HG03045 (cell line): ENCODE data around the gene CSGALNACT2.

ENCODE experiments used
- ATAC-seq: cut with Tn5 transposase; IDR thresholded peaks from one replicate; pipeline ENCODE4 v1.9.1; 2021; ENCODE audit warnings: mild to moderate bottlenecking, moderate library complexity; ENCODE audit not compliant: unreplicated experiment

CSGALNACT2 gene

DNA sequence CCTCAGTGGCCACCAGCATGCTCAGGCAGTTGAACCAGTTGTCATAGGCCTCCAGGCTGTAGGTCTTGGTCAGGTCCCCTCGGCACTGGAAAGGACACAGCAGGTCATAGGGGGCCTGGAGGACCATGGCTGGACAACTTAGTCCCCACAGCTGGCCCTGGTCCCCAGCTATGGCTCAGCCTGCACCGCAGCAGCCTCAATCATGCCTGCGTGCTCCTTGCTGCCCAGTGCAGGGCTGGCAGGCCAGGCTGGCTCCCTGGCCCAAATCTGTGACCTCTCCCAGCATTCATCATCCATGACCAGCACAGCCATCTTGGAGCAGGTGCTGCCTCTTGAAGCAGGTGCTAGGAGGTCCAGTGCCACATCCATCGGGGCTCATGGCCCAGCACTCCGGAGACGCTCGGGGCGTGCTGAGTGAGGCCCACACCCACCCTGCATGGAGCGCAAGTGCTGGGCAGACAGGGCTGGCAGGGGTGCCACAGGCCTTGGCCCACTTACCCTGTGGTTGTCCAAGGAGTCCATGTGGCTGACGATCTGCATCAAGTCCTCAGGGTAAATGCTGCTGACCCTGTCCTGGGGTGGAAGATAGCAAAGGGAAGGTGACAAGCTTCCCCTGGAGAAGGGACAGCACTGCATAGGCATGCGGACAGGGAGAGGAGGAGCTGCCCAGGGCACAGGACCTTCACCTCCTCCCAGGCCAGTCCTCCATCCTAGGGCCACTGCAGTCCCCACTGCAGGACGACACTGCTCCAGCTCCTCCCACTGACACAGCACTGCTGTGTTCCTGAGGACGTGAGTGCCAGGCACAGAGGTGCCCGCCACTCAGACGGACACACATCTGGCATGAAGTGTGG is 61.7 kb downstream of the CSGALNACT2 start:
- ATAC-seq = no peak

DNA sequence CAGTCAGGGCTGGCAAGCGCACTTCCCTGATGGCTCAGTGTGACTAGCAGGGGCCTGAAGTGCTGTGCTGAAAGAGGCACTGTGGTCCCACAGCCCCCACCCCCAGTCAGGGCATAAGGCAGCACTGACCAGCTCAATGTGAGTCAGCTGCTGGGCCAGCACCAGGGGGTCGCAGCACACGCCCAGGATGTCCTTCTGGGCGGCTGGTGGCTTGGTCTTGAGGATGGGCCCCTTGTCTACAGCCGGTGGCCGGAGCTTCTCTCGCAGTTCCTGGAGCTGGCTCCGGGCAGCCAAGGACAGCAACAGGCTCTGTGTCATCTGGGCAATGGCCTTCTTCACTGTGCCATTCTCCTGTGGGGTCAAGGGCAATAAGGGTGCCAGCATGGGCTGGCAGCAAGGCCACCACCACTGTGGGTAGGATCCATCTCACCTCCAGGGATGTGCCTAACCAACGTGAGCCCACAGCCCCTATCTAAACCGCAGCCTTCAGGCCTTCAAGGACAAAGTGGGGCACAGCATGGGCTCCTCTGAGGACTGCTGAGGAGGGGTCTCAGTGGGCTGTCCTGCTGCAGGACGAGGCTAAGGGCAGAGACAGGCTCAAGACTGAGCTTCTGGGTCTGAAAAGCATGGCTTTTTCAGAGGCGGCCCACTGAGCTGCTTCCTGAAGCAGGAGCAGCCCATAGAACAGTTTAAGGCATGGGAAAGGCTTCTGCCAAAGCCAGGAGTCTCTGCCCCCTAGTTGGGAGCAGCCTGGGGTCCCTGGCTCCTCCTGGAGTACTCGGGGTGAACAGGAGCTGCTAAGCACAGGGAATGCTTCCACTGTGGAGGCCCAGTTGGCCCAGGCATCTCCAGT is 62.5 kb downstream of the CSGALNACT2 start:
- ATAC-seq = no peak

DNA sequence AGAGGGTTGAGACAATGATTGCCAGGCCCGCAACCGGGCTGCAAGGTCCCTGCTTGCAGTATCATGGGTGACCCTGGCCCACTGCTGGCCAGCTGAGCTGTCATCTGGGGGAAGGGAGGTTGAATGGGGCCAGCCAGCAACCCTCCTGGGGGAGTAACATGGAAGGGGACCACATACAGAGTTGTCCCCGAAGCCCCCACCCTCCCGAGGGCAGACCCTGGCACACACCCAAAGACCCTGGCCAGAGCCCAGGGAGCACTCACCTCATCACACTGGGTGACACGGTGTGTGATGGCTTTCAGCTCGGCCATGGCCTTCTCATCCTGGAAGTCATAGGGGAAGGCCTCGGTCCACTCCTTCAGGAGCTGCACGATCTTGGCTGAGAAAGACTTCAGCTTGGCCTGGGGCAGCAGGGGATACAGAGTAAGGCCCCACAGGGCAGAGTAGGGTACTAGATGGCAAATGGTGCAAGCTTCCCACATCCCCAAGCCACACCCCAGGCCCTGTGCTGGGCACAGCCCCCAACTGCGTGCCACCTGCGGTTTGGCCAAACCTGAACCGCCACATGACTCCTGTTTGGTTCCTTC is 63.4 kb downstream of the CSGALNACT2 start:
- no peak for ATAC-seq

DNA sequence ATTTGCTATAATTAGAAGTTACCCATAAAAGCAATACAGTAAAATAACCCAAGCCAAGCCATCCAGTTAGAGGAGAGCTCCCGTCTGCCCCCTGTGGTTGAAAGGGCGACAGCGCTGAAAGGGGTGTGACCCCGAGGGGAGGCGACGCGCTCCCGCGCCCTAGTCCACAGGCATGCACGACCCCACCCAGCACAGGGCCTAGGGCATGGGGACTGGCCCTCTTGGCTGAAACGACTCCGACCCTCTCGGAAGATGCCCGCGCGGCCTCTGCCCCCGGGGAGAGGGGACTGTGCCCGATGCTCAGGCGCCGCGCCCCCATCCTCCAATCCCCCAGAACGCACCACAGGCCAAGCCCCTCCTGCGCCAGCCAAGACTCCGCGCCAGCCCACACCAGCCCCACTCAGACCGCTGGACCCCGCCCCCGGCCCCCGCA is 64.0 kb downstream of the CSGALNACT2 start:
- peak; percentile 39 for ATAC-seq

DNA sequence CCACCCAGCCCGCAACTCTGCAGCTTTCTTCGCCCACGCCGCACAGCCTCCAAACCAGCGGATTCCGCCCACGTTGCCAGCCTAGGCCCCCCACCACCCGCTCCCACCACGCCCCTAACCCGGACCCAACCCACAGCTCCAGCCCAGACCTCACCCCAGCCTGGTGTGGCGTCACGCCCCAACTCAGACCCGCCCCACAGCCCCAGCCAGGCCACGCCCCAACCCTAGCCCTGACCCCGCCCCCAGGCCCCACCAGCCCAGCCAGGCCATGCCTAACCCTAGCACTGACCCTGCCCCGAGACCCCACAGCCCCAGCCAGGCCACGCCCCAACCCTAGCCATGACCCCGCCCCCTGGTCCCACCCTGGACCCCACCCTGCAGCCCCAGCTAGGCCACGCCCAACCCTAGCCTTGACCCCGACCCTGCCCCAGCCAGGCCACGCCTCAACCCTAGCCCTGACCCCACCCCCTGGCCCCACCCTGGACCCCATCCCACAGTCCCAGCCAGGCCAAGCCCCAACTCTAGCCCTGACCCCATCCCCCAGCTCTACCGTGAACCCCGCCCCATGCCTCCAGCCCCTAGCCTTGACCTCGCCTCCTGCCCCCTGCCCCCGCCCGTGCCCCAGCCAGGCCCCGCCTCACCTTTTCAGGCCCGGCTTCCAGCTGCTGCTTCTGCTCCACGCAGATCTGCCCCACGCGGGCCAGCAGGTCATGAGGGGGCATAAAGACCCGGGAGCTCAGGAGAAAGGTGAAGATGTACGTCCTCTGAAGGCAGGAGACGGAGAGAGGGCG is 64.6 kb downstream of the CSGALNACT2 start:
- peak; percentile 39 for ATAC-seq

DNA sequence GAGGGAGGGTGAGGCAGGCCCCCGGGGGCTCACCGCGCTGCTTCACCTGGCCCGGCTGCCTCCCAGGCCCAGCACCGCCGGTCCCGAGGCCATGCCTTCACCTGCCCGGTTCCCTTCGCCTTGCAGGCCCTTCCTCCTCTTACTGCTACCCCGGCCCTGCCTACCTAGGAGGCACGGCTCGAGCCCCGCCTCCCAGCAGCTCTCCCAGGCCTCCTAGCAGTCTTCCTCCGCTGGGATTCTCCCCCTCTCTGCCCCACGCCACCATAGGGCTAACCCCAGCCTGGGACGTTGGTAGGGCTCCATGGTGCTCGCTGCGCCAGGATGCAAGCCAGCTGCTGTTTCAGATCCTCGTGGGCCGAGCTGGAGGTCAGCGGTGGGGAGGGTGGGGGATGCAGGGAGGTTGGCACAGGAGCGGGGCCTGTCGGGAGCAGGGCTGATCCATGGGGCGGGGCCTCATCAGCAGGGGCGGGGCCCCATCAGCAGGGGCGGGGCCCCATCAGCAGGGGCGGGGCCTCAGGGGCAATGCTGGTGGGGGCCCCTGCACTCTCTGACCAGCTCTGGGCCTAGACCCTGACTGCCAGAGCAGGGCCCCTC is 65.3 kb downstream of the CSGALNACT2 start:
- ATAC-seq = peak; percentile 43

DNA sequence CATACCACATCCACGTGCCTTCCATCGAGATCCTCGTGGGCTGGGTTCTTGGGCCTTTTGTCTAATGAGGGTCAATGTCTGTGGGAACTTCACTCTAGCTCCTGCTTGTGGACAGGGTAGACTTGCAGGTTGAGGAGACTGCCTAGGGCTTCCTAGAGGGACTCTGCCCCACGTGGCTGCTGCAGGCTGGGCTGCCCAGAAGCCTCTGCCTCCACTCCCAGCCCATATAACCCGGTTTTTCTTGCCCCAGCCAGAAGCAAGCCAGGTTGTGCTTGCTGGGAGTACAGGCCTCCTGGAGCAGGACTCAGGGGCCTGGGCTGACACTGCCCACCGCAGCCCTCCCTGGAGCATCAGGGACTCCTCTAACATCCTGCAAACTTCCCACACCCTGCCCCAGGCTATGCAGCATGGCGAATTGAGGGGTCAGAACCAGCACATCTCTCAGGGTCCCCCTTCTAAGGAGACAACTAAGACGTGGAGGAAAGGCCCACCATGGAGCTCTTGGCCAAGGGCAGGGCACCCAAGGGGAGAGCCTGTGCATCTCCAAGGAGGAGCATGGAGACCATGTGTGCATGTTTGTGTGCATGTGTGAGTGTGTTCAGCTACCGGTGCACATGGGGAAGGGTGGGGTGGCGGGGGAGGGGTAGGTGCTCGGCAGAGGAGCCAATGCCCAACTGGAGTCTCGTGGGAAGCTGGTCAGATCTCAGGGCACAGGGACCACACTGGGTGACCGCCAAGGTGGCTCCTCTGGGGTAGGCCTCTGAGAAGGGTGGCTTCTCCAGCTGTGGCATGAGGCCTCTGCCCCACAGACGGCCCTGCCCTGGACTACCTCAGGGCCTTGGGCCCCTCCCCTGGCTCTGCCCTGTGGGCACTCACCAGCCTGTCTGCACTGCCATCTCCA is 66.0 kb downstream of the CSGALNACT2 start:
- peak; percentile 5 for ATAC-seq

DNA sequence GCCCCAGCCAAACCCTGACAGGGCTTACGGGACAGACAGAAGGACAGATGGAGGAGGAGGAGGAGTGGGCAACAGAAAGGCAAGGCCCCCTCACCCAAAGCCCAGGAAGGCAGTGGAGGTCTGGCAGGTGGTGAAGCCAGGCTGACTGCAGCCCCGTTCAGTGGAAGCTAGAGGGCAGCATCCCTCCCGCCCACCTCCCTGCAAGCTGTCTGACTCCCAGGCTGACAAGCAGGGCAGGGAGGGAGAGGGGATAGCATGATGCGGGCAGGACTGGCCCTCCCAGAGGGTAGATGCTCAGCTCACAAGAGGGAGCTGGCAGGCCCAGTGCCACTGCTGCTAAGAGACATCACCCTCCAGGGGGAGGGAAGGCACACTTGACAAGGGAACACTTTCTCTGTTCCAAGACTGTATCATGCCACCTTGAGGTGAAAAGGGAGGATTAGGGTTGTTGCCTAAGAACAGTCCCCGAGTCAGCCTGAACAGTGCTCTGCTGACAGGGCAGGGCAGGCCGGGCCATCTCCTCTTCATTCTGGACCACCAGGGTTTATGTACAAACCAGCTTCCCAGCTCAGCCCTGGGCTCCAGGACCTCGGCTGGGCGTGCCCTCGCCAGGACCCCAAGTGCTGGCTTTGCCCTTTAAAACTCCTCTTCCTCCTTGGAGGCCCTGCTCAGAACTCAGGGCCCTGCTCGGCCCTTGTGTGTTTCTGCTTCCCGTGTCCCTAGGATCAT is 66.9 kb downstream of the CSGALNACT2 start:
- ATAC-seq = peak; percentile 37

DNA sequence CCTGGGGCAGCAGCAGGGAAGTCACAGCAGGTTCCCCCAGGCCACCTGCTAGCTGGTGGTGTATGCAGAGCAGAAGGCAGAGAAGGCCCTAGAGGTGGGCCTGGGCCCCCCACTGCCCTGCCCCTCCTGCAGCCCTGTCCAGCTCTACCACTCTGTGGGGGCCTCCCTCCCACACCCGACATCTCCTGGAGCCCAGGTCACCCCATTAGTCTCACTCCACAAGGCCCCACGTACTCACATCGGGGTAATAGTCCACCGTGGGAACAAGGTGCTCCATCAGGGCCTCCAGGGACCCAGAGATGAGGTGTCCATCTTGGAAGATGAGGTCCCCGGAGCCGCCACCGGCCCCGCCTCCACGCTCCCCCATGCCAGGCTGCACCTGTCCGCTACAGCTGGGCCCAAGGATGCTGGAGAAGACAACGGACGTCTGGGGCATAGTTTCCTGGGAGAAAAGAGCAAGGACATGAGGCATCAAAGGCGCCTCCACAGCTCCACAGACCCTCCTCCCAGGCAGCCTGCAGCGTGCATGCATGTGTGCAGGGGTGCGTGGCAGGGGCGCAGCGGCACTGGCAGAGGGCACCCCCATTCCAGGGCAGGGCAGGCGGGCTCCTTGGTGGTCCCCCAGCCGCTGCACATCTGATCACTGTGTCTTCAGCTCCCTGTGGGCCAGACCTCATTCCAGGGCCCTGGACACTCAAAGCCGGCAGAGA is 67.6 kb downstream of the CSGALNACT2 start:
- ATAC-seq = no peak

DNA sequence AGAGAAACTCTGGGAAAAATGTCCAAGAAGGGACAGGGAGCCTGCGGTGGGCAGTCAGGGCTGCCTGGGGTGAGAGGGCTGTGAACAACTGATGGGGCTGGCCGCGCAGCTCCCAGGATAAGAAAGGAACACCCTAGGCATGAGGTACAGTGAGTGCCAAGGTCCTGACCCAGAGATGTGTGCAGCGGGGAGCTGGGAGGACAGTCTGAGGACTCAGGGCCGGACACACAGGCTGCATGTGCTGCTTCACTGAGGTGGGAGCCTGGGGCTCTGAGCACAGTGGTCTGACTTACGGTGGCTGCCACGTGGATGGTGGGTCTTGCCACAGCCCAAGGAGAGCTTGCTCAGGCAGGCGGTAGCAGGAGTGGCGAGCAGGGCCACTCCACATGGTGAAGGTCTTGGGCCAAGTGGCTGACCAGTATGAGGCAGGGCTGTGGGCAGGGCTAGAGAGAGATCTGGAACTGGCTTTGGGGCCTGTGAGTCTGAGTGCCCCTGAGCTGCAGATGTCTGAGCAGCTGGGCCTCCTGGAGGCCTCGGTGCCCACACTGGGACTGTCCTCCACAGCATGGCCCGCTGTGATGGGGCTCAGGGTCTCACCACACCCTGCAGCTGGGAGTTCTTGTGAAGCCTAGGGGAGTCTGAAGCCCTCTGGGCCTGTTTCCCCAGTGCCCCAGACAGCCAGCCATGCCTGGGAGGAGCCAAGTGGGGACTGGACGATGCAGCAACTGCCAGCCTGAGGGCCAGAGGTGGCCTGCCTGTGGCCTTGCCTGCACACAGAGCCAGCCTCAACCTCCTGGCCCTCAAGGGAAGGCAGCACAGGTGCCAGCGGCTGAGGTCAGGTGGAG is 68.4 kb downstream of the CSGALNACT2 start:
- no peak for ATAC-seq

DNA sequence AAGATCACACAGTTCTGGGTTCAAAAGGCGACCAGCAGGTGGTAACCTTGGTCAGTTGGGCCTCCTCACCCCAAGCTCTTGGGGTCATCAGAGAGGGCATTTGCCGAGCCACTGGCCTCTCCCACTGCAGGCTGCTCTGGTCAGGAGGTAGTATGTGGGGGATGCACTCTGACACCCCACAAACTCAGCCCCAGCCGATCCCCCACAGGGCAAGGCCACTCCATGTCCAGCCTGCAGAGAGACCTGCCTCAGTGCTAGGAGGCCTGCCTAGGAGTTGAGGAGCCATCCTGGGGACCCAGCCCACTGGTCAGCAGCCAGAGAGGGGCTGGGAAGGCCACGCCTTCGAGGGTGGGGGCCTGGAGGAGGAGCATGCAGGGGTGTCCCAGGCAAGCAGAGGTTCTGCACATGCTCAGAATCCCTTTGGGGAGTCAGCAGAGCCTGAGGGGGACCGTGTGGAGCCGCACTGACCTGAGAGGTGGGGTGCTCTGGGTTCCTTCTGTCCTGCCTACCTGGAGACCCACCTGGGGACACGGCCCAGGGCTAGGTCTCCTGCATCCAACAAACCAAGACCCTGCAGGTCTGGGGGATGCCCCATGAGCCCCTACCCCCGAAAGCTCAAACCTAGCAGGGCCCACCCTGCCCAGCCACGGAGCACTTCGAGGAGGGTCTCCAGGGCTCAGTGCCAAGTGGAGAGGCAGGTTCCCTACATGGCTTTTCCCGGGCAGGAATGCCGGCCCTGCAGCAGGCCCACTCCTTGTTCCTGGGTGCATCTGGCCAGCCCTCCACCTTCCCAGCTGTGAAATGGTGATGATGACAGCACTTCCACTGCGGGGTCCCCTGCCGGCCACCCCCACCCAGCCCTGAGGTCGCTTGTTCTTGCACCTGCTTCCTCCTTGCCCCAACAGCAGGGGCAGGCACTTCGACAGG is 70.2 kb downstream of the CSGALNACT2 start:
- ATAC-seq = no peak

DNA sequence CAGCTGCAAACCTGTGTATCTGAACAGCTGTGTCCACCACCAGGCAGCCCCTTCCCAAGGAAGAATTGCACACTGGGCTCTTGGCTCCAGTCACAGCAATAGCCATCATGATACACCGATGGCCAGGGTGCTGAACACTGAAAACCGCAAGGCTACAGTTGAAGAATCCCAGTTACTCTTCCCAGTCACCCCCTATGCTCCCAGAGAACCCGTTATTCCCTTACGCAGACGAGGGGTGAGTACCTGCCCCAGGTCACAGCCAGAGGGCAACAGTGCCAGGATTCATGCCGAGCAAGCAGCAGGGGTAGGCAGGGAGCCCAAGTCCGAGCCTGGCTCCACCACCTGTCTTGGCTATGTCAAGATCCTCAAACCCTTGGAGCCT is 70.8 kb downstream of the CSGALNACT2 start:
- no peak for ATAC-seq

DNA sequence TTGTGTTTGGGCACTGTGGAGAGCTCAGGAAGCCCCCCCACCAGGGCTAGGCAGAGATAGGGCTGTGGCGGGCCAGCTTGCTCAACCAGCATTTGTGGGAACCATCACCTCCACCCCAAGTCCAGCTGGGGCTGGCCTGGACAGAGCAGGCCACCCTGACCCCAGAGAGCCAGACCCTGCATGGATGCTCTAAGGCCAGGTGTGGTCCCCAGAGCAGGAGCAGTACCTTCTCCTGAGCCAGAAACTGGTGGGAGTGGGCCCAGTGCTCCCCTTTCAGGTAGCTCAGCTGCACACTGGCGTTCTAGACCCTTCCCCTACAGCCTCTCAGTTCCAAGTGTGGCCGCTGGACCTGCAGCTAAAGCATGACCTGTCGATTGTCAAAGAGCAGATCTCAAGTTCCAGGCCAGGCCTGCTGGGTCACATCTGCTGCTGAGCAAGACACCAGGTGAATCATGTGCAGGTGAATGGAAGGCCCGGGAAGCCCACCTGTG is 71.5 kb downstream of the CSGALNACT2 start:
- ATAC-seq = no peak

DNA sequence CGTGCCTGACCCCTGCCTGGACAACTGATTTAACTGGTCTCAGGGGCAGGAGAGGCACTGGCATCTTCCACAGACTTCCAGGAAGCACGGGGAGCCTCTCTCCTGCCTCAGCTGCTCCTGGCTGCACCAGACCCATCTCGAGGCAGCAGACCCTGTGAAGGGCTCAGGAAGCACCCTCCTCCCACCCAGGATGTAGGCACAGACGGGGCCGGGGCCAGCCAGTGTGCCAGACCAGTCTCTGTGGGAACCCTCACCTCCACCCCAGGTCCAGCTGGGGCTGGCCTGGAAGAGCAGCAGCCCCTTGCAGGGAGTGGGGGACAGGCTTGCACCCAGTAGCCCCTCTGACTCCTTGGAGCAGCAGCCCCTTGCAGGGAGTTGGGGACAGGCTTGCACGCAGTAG is 72.3 kb downstream of the CSGALNACT2 start:
- no peak for ATAC-seq

DNA sequence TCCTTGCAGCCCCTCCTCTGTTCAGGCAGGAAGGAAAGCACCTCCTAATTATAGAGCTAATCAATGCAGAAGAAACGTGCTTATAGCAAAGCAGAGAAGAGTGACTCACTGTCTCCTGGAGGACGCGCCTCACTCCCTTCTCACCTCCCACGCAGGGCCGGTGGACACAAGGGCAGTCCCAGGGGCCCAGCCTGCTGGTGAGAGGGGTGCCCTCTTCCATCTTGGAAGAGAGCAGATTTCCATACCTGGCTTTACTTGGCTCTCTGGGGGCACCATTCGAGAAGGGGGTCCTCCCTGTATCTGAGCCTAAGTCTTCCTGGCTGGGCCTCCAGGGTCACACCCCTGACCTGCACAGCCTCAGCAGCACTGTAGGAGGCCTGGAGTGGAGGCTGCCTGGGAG is 72.8 kb downstream of the CSGALNACT2 start:
- ATAC-seq = no peak
